Mucosa of descending colon (tissue), 3 donors: Measurements from ENCODE around the gene MXRA7. TPM values are rescaled to one million over a fixed set of nuclear protein-coding genes. Genes with fewer than 3 reads are reported as not detected.

Experiments
- ATAC-seq: fragments of 200-7000 bp; cut with Tn5 transposase; one replicate; pipeline ENCODE4 v1.9.1; 2020; ENCODE audit warnings: mild to moderate bottlenecking, moderate library complexity
- DNase-seq, 3 donors: peaks; one replicate each; pipeline ENCODE4 v3.0.0-alpha.2; 2020
- H3K36me3 ChIP-seq: fragments of 200-600 bp; one replicate; pipeline ENCODE4 v1.8.0; 2021; ENCODE audit warnings: low read depth, mild to moderate bottlenecking
- H3K4me1 ChIP-seq: fragments of 200-600 bp; one replicate; pipeline ENCODE4 v1.8.0; 2021; ENCODE audit warnings: low read depth, mild to moderate bottlenecking
- H3K4me3 ChIP-seq: fragments of 200-600 bp; one replicate; pipeline ENCODE4 v1.8.0; 2021; ENCODE audit warnings: mild to moderate bottlenecking
- H3K9me3 ChIP-seq: fragments of 200-600 bp; one replicate; pipeline ENCODE4 v1.8.0; 2021; ENCODE audit warnings: mild to moderate bottlenecking
- CTCF ChIP-seq: fragments of 200-600 bp; IDR thresholded peaks from one replicate; pipeline ENCODE4 v1.8.0; 2022; ENCODE audit warnings: antibody characterized with exemption, mild to moderate bottlenecking
- intact Hi-C, 2 donors: fragments of 100-400 bp; cut with DNase I in 1 of 2; cut with micrococcal nuclease in 1 of 2; formaldehyde crosslinking; loops; one replicate each; pipeline versions ENCODE4 v1.11.0 to v1.11.1; 2022; cut with DNase I, micrococcal nuclease
- total RNA-seq, 3 donors: library from RNA; stranded (reverse); fragmentation: NEBNext Ultra II Directional in 2 of 3; extraction: Animal tissue kit (Norgen Biotek cat#: 25700) in 2 of 3; gene quantifications; one replicate each; pipeline versions ENCODE4 v1.2.1 to v1.2.4, GENCODE V29; 2021 to 2023
- donor health status: DM: no; HTN: no; CAD: no; lungs with moderate emphysema.
- donor health status: DM: no; HTN: no; CAD: no.
- donor health status: DM: no; HTN: yes; CAD: no.

MXRA7 gene
- total RNA-seq, 3 donors from 2014 or later: 11.4 to 214 (median 24.5) TPM

GRCh38 chr17:76670718-76671122 is 40.0 kb downstream of the MXRA7 start:
- Histone ChIP-seq H3K36me3 (no peaks in the 10 kb centered on the region), H3K4me3 (no peak overlapping the region), H3K9me3 (no peaks in the 10 kb centered on the region), H3K4me1 (peaks cover 19% of the 10 kb centered on the region)
- no peak for ATAC-seq
- DNase-seq: no peak
- intact Hi-C loops: no loop called here
- no peak for TF ChIP-seq CTCF

DNA sequence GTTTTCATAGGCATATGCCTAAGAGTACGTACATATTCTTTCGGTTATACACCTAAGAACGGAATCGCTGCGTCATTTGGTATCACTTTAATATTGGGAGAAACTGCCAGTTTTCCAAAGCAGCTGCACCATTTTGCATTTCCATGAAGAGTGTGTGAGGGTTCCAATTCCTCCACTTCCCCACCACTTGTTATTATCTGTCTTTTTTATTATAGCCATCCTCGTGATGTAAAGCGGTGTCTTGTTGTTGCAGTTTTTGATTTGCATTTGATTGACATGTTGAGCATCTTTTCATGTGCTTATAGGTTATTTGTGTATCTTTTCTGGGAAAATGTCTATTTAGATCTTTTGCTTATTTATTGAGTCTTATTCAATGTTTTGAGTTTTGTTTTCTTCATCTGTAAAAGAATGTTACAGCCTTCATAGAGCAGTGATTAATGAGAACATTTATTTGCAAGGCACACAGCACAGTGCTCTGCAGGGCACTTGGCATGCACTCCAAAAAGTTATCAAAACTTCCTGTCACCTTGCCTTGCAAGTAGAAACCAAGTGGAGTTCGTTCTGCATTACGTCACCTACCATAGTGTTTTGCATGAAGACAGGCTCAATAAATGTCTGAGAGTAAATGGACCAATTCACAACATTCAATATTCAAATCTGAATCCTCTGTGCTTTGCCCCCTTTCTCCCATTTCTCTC is 40.6 kb downstream of the MXRA7 start:
- H3K36me3 ChIP-seq: no peaks in the 10 kb centered on the region
- intact Hi-C loops: no loop called here
- ATAC-seq (peak; percentile 8), DNase-seq (peak in 1 of 3 donors; percentile 51)
- H3K4me1 ChIP-seq: peaks cover 19% of the 10 kb centered on the region
- H3K4me3 ChIP-seq: no peak overlapping the region
- no peak for TF ChIP-seq CTCF
- no peaks in the 10 kb centered on the region for H3K9me3 ChIP-seq

- intact Hi-C loops: no loop called here
- ATAC-seq (no peak), DNase-seq (no peak)
- no peak for TF ChIP-seq CTCF
- Histone ChIP-seq H3K9me3 (no peaks in the 10 kb centered on the region), H3K4me3 (no peak overlapping the region), H3K4me1 (peaks cover 15% of the 10 kb centered on the region), H3K36me3 (no peaks in the 10 kb centered on the region)
Measured at GRCh38 chr17:76667786-76668453, 42.8 kb downstream of the MXRA7 start.

GRCh38 chr17:76667491-76667755 is 43.3 kb downstream of the MXRA7 start:
- H3K4me3 ChIP-seq: no peak overlapping the region
- no peaks in the 10 kb centered on the region for H3K36me3 ChIP-seq
- ATAC-seq: no peak
- no peak for DNase-seq
- intact Hi-C loops: no loop called here
- TF ChIP-seq CTCF: no peak
- no peaks in the 10 kb centered on the region for H3K9me3 ChIP-seq
- peaks cover 13% of the 10 kb centered on the region for H3K4me1 ChIP-seq

GRCh38 chr17:76660656-76661042 is 50.1 kb downstream of the MXRA7 start:
- ATAC-seq (peak; percentile 54), DNase-seq (no peak)
- Histone ChIP-seq H3K36me3 (no peaks in the 10 kb centered on the region), H3K9me3 (no peaks in the 10 kb centered on the region), H3K4me1 (peaks cover 32% of the 10 kb centered on the region), H3K4me3 (no peak overlapping the region)
- intact Hi-C loops: no loop called here
- no peak for TF ChIP-seq CTCF
